SH-SY5Y (cell line): ENCODE results near the gene MAPK9.

Source experiments
- GATA2 ChIP-seq: IDR thresholded peaks from 2 replicates; pipeline ENCODE4 v1.6.1; 2011; ENCODE audit warnings: mild to moderate bottlenecking, low read depth, low read length
- GATA3 ChIP-seq: IDR thresholded peaks from 2 replicates; pipeline ENCODE4 v1.6.1; 2011; ENCODE audit warnings: low read depth, mild to moderate bottlenecking, low read length, moderate library complexity

DNA sequence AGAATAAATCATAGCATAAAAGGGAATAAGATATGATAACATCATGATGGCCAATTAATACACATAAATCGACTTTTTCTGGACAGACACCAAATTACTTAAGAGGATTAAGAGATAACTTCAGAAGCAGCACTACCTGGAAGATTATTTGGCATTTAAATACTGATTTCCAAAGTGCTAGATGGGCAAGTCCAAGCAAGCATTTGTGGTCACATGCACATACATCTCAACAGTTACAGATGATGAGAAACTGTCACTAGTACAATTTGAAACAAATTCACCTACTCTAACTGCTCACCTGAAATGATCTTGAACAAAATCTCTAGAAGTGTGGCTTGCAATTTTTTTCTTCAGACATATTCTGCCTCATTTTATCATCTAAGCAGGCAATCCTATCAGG, 56.0 kb downstream of the MAPK9 start:
- TF ChIP-seq GATA2: no peak
- no peak for TF ChIP-seq GATA3
